ENCODE data around the gene PARD6A.
"Not testable (repeated sequence)": the region's sequence is repeated elsewhere in the genome, so short reads cannot be mapped to it uniquely, and the experiment has no call there.

PARD6A gene

DNA sequence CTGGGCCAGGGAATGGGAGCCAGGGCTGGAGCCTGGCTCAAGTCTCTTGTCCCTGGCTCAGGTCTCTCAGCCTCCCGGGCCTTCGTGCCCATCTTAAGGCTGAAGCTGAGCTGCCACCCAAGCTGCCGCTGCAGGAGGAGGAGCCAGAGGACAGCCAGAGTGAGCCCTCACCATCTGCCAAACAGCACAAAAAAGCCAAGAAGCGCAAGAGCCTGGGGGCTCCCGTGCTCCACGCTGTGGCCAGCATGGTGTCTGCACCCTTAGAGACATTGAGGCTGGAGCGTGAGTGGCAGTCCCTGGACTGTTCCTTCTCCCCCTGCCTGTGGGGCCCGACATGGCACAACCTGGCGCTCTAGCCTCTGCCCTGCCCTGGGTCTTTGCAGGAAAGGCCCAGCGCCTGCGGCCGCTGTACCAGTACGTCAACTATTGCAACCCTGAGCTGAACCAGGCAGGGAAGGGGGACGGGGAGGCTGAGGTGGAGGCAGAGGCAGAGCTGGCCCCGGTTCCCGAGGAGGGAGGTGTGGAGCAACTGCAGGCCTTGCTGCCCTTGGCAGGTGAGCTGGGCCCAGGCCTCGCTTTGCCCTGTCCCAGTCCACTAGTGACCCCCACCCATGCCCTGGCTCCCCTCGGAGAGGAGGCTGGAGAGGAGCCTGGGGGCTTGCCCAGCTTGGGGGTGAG is 7.2 kb downstream of the PARD6A start:
- peak; percentile 67 to 79 for DNase-seq

DNA sequence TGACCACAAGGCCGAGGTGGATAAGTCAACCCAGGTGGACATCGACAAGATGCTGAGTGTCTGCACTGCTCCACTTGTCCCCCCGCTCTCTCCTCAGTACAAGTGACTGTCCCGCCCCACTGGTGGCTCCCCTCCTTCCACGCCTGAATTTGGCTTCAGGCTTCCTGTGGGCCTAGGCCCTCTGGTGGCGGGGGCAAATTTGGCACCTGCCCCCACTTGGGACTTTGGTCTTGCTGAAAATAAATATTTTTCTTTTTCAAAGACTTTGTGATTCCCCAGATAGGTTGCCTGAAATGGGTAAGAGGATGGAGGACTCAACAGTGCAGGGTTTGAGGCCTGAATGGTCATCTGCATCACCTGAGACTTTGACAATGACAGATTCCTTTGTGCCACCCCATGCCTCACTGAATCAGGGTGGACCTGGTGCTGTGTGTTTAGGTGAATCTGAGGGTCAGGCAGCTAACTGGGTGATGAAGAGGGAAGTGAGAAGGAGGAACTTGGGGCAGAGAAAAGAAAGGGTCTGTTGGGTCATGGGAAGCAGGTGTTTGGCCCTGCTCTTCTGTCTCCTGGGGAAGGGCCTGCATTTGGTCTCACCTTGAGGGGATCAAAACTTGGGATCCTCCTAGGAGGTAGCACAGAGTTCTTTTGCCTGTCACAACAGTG is 7.9 kb downstream of the PARD6A start:
- DNase-seq, result no peak

DNA sequence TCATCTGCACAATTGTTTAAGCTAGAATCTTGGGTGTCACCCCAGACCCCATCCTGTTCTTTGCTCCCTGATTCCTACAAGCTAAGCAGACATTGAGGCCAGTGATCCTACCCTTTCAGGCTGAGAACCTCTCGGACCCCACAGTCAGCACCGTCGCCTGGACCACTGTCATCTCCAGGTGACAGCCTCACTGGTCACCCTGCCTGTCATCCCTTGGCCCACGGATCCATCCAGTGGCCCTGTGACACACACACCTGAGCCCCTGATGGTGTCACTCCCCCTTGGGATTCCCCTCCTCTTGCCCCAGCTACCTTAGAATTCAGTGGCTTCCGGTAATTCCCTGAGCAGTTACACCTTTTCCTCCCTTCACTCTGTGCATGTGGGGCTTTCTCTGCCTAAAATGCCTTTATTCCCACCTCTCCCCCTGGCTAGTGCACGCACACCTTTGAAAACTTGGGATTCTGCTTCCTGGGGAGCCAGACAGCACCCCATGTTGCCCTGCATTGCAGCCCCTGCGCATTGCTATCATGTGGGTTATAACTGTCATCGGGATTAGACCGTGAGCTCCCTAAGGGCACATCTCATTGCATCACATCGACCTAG is 8.8 kb downstream of the PARD6A start:
- DNase-seq, result no peak

DNA sequence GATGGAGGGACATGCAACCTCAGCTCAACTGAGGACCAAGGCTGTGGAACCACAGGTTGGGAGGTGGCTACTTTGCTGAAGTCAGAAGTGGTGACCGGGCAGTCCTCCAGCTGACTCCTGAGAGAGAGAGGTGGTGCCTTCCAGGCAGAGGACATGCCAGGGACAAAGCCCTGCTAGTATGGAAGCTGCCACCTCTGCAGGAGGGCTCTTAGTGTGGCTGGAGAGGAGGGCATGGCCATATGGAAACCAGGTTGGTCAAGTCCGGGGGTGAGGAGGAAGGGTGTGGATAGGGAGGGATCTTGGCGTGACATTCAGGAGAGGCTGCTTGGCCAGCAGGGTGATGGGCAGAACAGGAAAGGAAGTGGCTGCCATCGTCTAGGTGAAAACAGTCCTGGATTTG is 11.5 kb downstream of the PARD6A start:
- DNase-seq, result no peak

DNA sequence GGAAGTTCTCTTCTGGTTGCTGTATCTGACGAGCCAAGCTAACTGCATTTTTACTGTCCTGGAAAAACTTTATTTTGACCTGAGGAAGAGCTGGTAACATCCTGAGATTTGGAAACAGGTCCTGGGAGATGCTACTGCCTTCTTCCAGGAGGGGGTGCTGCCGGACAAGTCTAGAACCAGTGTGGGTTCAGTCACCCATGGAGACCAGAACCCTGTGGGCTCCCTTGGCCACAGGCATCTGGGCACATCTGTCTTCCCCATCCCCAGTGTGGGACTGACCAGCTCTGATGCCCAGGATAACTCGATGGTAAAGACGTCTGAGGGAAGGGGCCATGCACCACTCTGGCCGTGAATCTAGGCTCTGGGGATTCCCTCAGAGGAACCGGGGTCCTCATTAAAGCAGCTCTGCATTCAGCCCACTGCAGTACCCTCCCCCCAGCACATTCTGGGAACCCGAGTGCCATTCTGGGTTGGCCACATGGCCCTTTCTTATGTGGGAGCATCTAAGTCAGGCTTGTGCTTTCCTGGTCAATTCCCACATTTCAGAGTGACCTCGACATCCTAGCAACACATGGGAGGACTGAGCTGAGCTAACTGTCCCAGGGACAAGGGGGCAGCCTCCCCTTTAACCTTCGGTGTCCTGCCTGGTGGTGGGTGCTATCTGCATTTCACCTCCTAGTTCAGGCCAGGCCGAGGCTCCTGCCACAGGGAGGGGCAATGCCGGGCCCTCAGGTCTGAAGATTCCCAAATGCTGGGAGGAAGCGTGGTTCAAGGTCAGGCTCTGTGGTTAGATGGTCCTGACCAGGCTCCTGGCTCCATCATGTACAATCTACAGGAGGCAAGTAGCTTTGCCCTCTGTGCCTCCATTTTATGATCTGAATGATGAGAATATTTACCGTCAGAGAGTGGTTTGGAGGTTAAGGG is 12.2 kb downstream of the PARD6A start:
- DNase-seq, result peak in 1 of 2 experiments; percentile 40

DNA sequence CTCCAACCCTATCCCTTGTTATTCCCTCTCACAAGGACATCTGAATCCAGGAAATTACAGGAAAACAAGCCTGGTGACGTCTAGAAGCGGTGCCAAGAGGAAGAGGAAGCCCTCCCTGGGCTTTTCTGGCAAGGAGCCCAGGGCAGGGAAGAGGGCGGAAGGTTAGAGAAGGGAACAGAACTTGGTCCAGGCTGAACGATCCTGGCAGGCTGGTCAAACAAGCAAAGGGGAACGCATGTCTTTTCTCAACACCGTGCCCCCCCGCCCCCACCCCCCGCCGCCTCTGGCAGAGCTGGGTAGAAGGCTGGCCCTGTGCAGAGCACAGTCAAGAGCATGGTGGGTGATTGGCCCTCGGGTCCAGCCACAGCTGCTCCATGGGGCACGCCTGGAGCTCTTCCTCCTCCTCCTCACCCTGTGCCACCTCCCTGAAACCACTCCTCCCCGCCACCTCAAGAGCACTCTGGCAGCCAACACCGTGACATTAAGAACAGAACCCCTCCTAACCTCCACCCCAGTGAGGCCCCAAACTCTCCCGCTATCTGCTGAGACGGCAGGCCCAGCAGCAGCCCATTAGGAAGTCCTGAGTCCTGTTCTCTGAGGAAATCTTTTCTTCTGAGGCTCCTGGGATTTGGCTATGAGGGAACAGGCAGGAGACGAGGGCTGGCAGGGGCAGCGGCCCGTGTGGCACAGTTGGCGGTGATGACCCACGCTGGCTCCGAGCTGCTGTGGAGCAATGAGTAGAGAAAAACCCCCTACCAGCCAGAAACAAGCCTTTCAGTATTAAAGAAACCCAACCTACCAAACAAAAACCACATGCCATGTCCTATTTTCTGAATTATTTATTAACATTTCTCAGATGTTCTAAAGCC is 13.2 kb downstream of the PARD6A start:
- no peak for DNase-seq

DNA sequence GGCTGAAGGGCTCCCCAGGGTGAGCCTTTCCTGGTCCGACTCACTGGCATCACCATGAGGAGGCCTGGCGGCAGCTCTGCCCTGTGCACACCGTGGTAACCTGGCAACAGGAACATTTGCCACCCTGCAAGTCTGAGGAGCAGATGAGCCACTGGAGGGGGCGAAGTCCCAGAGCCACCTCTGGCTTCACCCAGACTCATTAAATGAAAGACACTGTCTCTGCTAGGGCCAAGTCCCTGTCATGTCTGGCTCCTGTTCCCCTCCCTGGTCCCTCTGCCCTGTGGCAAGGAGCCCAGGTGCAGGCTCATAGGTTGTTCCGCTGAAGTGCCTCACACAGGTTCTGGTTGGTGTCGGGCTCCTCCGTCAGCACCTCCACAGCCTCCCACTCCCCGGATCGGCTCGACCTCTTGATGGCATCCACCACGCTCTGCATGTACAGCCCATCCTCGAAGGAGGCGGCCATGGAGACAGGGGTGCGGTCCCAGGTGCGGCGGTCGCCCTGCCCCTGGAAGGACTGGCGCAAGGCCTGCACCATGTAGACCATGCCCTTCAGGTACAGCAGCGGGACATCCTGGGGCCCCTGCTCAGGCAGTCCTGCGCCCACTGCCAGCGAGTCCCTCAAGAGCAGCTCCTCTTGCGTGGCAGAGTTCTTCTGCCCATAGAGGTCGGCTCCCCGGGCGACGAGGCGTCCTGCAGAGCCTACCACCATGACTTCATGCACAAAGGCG is 14.3 kb downstream of the PARD6A start:
- DNase-seq, result no peak

DNA sequence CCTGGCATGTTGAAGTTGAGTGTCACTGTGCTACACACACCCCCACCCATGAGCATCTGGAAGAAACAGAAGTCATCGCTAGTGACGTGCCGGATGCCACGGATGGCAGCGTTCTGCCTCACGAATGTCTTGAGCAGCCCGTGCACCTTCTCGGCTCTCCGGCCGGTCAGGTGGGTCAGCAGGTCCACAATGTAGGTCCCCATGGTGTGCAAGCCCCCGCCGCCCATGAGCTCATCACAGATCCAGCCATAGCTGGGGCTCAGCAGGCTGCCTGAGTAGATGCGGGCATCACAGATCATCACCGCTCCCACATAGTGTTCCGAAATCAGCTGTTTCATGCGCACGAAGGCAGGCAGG is 14.8 kb downstream of the PARD6A start:
- no peak for DNase-seq

DNA sequence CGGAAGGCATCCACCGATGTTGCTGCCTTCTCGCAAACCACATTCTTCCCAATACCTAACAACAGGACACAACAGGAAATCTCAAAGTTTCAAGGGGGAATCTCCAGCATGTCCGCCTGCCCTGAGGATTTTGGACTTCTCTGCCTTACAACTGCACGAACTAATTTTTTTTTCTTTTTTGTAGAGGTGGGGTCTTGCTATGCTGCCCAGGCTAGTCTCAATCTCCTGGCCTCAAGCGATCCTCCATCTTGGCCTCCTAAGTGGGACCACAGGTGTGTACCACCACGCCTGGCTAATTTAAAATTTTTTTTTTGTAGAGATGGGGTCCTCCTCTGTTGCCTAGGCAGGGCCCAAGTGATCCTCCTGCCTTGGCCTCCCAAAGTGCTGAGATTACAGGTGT is 15.2 kb downstream of the PARD6A start:
- no peak for DNase-seq

DNA sequence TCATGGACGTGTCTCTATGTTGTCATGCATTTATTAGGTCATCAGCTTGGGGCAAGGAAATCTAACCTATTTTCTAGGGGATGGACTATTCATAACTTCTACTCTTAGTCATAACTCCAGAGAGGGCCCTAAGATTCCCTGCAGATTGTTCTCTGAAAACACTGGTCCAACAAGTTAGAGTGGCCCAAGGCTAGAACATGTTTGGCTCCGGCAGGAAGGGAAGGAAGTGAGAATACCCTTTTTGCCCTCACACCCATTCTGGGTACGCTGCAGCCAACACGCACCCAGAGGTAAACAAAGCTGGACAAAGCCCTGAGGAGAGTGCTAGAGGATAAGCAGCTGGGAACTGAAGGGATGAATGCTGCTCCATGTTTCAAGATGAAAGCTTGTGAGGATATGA is 15.8 kb downstream of the PARD6A start:
- no peak for DNase-seq

DNA sequence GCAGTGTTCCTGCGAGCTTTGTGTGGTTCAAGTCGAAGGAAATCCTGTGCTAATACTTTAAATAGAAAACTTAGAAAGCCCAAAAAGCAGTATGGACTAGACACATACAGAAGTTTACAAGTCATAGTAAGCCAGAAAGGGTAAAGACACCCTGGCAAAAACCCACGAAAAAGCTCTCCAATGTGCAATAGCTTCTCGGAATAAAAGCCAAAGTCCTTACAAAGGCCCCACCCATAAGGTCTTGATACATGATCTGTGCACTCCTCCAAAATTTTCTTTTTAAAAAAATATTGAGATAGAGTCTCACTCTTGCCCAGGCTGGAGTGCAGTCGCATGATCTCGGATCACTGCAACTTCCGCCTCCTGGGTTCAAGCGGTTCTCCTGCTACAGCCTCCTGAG is 16.2 kb downstream of the PARD6A start:
- DNase-seq, result no peak

DNA sequence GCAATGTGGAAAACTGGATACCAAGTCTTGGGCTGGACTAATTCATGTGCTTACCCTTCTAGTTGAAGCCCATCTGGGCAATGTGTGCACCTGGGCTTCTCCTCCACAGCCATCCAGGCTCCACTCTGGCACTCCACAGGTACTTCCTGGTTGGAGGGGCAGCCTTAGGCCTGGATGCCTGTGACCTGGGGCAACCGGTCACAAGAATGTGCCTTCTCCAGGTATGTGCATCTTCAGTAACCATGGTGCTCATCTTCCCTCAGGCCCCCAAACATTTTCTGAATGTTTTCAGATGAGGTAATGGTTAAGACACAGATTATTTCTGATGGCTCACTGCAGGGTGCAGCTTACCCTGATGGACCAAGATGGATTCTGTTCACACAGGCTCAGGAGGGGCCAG is 17.0 kb downstream of the PARD6A start:
- DNase-seq, result no peak

DNA sequence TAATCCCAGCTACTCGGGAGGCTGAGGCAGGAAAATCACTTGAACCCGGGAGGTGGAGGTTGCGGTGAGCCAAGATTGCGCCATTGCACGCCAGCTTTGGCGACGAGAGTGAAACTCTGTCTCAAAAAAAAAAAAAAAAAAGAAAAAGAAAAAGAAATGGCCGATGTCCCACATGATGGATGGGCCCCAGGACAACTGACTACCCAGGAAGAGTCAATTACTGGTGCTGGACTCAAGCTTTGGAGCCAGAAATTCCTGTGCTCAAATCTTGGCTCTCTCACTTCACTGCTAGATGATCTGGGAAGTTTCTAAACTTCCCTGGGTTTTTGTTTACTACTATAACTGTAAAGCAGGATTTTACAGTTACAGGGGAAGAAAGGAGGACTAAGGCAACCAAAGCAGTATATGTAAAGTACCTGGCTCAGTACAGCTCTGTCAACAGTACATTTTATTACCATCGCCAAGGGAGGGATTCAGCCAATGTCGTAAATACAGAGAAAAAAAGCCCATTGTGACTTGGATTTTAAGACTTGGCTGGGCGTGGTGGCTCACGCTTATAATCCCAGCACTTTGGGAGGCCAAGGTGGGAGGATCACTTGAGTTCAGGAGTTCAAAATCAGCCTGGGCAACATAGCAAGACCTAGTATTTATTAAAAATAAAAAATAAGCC is 17.7 kb downstream of the PARD6A start:
- DNase-seq, result no peak

DNA sequence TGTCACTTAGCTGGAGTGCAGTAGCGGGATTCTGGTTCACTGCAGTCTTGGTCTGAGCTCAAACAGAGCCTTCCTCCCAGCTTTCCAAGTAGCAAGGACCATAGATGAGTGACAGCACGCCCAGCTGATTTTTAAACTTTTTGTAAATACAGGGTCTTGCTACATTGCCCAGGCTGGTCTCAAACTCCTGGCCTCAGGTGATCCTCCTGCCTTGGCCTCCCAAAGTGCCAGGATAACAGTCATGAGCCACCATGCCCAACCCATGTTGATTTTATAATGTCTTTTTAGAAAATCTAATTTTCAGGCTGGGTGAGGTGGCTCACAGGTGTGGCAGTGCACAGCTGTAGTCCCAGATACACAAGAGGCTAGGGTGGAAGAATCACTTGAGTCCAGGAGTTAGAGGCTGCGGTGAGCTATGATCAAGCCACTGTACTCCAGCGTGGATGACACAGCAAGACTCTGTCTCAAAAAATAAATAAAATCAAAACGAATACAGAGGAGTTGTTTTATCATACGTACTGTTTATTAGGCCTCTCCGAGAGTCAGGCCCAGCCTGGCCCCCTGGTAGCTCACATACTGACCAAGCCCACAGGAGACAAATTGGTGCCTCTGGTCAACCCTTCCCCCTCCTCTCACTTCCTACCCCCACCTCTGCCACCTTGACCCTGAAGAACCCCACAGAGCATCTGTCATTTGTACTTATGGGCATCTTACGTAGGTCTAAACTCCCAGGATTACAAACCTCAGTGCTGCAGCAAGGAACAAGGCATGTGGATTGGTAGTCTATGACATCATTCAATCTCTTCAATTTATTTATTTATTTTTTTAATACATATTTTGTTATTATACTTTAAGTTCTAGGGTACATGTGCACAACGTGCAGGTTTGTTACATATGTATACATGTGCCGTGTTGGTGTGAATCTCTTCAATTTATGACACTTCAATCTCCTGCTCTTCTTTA is 19.5 kb downstream of the PARD6A start:
- no peak for DNase-seq

DNA sequence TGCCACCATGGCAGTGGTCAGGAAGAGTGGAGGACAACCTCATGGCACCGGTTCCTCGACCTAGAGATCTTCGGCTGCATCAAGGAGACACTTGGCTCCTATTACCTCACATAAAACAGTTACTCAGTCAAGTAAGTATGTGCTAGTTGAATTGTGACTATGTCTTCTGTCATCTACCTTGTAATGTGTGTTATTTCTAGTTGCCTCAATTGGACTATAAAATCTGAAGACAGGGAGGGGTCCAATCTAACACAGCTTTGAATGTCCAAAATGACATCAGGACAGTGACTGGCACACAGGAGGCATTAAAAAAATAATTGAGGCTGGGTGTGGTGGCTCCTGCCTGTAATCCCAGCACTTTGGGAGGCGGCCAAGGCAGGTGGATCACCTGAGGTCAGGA is 23.0 kb downstream of the PARD6A start:
- no peak for DNase-seq

DNA sequence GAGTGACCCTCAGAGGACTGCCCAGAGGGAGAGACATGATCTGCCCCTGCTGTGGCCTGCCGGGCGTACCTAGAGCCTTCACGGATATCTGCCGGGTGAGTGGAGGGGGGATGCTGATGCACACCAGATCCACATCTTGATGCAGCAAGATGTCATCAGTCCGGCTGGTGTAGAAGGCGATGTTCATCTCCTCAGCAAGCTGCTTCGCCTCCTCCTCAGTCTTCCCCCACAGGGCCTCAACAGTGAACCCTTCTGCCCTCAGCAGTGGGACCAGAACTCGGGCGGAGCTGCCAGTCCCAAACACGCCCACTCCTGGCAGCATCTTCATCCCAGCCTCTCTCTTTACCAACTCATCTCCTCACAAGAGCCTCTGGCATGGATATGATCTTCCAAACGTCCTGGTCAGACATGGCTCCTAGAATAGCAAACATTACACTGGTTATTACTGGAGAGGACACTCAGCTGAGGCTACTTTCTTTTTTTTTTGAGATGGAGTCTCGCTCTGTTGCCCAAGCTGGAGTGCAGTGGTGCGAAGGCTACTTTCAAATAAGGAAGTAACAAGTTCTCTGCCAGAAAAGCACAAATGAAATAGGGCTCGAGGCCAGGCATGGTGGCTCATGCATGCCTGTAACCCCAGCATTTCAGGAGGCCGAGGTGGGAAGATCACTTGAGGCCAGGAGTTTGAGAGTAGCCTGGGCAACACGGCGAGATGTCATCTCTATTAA is 24.8 kb downstream of the PARD6A start:
- no peak for DNase-seq

DNA sequence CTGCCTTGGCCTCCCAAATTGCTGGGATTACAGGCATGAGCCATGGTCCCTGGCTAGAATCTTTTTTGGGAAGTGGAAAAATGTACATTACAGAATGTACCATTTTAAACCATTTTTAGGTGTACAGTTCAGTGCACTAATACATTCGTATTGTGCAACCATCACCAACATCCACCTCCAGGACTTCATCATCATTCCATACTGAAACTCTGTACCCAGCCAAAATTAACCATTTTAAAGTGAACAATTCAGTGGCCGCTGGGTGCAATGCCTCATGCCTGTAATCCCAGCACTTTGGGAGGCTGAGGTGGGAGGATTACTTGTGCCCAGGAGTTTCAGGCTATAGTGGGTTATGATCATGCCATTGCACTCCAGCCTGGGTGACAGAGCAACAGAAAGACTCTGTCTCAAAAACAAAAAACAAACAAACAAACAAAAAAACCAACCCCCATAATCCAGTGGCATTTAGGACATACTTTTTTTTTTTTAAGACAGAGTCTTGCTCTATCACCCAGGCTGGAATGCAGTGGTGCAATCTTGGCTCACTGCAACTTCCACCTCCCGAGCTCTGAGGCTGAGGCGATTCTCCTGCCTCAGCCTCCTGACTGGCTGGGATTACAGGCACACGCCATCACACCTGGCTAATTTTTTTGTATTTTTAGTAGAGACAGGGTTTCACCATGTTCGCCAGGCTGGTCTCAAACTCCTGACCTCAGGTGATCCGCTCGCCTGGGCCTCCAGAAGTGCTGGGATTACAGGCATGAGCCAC is 32.9 kb downstream of the PARD6A start:
- not testable (repeated sequence) for DNase-seq

DNA sequence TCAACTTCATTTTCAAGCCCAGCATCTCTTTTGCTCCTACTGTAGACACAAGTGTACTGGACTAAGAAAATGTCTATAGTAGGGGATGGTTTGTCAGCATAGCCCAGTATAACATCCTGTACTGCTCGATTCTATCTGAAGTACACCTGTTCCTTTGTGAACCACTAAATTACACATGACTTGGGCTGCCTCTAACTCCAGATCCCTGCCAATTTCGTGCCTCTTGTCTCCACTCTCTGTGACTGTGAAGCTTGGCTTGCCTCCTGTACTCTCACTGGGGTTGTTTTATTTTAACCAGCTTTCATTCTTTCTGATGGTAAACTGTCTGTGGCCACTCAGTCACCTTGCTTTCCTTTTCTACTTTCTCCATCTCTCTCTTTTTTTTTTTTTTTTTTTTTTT is 33.9 kb downstream of the PARD6A start:
- no peak for DNase-seq
